GM12873 (cell line): ENCODE results near the gene SPR.

Experiments used
- TF ChIP-seq, protein P1 (sequence below): IDR thresholded peaks from 2 replicates; pipeline ENCODE4 v1.5.1; 2012; ENCODE audit warnings: low read depth, mild to moderate bottlenecking, moderate library complexity, low read length, control low read depth; ENCODE audit not compliant: insufficient read depth; ENCODE audit errors: missing control alignments

Gene SPR

GRCh38 chr2:72848436-72849137 is 38.6 kb upstream of the SPR start:
- TF ChIP-seq, protein P1, sequence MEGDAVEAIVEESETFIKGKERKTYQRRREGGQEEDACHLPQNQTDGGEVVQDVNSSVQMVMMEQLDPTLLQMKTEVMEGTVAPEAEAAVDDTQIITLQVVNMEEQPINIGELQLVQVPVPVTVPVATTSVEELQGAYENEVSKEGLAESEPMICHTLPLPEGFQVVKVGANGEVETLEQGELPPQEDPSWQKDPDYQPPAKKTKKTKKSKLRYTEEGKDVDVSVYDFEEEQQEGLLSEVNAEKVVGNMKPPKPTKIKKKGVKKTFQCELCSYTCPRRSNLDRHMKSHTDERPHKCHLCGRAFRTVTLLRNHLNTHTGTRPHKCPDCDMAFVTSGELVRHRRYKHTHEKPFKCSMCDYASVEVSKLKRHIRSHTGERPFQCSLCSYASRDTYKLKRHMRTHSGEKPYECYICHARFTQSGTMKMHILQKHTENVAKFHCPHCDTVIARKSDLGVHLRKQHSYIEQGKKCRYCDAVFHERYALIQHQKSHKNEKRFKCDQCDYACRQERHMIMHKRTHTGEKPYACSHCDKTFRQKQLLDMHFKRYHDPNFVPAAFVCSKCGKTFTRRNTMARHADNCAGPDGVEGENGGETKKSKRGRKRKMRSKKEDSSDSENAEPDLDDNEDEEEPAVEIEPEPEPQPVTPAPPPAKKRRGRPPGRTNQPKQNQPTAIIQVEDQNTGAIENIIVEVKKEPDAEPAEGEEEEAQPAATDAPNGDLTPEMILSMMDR: no peak

- TF ChIP-seq, protein P1: no peak
Observed at GRCh38 chr2:72849138-72849462, 38.1 kb upstream of the SPR start.

DNA sequence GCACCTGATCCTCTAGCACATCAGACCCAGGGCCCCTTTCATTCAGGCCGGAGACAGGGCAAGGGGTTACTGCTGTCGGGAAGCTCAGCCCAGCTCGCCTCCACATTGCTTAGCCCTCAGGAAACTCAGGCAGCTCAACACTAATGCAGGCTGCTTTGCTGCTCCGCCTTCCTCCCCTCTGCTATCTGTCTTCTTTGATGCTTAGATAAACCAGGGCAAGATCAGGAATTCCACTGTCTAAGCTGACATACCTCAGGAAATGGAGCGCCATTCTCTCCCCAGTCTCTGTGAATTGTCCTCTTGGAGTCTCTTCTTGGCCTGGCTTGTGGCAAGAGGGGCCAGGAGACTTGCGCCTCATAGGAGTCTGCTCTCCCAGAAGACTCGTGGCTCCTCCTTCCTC is 35.9 kb upstream of the SPR start:
- TF ChIP-seq, protein P1: no peak

DNA sequence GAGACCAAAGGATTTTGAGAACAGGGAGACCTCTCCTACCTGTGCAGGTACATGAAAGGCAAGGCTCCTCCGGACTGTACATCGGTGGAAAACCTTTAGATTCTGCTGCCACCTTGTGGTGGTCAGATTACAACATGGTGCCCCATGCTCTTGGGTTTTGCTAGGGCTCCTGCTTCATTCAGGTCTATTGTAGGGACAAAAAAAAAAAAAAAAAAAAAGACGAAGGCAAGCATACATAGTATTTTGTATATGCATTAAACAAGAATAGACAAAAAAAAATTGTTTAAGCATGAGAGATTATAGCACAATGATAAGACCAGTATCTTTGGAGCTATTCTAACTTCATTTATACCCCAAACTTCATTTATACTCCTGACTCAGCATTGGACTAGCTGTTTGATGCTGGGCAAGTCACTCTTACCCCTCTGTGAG is 27.4 kb upstream of the SPR start:
- TF ChIP-seq, protein P1: peak; percentile 72

GRCh38 chr2:72862239-72862988 is 24.8 kb upstream of the SPR start:
- TF ChIP-seq, protein P1: peak; percentile 99

DNA sequence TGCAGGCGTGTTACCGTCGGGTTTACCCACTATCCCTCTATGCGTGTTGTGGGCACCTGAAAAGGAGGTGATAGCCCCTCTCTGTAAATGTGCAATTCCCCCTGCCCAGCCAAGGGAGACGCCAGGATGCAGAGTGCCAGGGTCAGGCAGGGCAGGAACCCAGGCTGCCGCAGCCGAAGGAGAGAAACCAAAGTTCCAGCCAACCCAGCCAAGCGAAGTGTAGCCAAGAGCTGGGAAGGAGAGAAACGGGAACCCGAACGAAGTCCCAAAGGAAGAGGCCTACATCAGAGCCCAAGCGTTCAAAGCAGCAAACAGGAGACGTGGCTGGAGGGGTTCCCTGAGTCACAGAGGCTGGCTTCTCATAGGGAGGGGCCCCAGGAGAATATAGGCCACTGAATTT is 24.2 kb upstream of the SPR start:
- TF ChIP-seq, protein P1: no peak

- TF ChIP-seq, protein P1: no peak
Observed at GRCh38 chr2:72864500-72864899, 22.7 kb upstream of the SPR start.
